HepG2 (cell line): ENCODE results near the gene DUOXA1. TPM values are rescaled to one million over a fixed set of nuclear protein-coding genes. Genes with fewer than 3 reads are reported as not detected.

ENCODE experiments used
- ATAC-seq: fragments of 200-7000 bp; cut with Tn5 transposase; 3 replicates; pipeline ENCODE4 v1.9.1; 2020; ENCODE audit warnings: mild to moderate bottlenecking, moderate library complexity
- BruUV-seq: library from RNA; stranded (reverse); fragments of 400-500 nt; replicated peaks from 2 replicates; lab custom pipeline; 2021; lab: Mats Ljungman, UMichigan
- CTCF ChIA-PET: fragments of 300-600 bp; formaldehyde crosslinking; extraction: SDS; loops from one replicate; lab custom pipeline; 2021; ENCODE audit warnings: low total read pairs, inconsistent platforms, low intra/inter-chr PET ratio; lab: Yijun Ruan, JAX
- POLR2A ChIA-PET: fragments of 350-600 bp; sonication (Branson Sonifier 250); formaldehyde crosslinking; loops from one replicate; lab custom pipeline; 2020; ENCODE audit warnings: antibody characterized with exemption, inconsistent platforms; lab: Yijun Ruan, JAX
- DNase-seq: peaks from one replicate; pipeline ENCODE4 v3.0.0-alpha.2; 2015; ENCODE audit warnings: low spot score
- FAIRE-seq: peaks from 3 replicates; lab custom pipeline; 2011; peaks lifted over from hg19 to GRCh38; lab: Jason Lieb, UNC
- H2AFZ ChIP-seq: one replicate; pipeline ENCODE4 v1.6.1; 2011; ENCODE audit warnings: low read length, inconsistent platforms
- H3K27ac ChIP-seq: fragments of 300-600 bp; 3 replicates; pipeline ENCODE4 v1.8.0; 2011; ENCODE audit warnings: mixed run types, mild to moderate bottlenecking, mixed read lengths, low read length, inconsistent platforms; ENCODE audit not compliant: insufficient read depth; ENCODE audit errors: extremely low read length
- H3K27me3 ChIP-seq, 2 experiments: fragments of 200-600 bp in 1 of 2; 2 replicates in 1 of 2; 3 replicates in 1 of 2; pipeline versions ENCODE4 v1.6.0 to v1.8.0; 2011; ENCODE audit warnings: low read length in 2 of 2, mild to moderate bottlenecking in 2 of 2, moderate library complexity in 2 of 2, inconsistent platforms in 1 of 2; ENCODE audit not compliant: insufficient read depth in 2 of 2, control insufficient read depth in 1 of 2
- H3K36me3 ChIP-seq, 2 experiments: fragments of 200-600 bp in 1 of 2; replicated peaks in 1 of 2; 2 replicates in 1 of 2; 3 replicates in 1 of 2; pipeline versions ENCODE4 v1.5.1 to v1.8.0; 2011; ENCODE audit warnings: low read length in 2 of 2, inconsistent platforms in 1 of 2; ENCODE audit not compliant: insufficient read depth in 2 of 2, control insufficient read depth in 1 of 2
- H3K4me1 ChIP-seq: 2 replicates; pipeline ENCODE4 v1.5.1; 2012; ENCODE audit warnings: low read length, inconsistent platforms; ENCODE audit not compliant: insufficient read depth
- H3K4me2 ChIP-seq: 2 replicates; pipeline ENCODE4 v1.6.0; 2011; ENCODE audit warnings: low read depth, low read length, inconsistent platforms
- H3K4me3 ChIP-seq, 3 experiments: fragments of 200-600 bp in 1 of 3; sonication (generic), shearing (Covaris generic) in 1 of 3; replicated peaks in 1 of 3; 2 replicates each; pipeline ENCODE4 v1.5.1; 2011 to 2016; ENCODE audit warnings: low read length in 3 of 3, inconsistent platforms in 2 of 3, low read depth in 2 of 3, mild to moderate bottlenecking in 2 of 3, control low read depth in 1 of 3, mixed read lengths in 1 of 3; ENCODE audit not compliant: insufficient read depth in 1 of 3
- H3K79me2 ChIP-seq: one replicate; pipeline ENCODE4 v1.6.1; 2011; ENCODE audit warnings: low read length, inconsistent platforms; ENCODE audit not compliant: insufficient read depth
- H3K9ac ChIP-seq: 2 replicates; pipeline ENCODE4 v1.6.0; 2011; ENCODE audit warnings: mild to moderate bottlenecking, low read depth, low read length, inconsistent platforms; ENCODE audit not compliant: insufficient read depth
- H3K9me3 ChIP-seq: 2 replicates; pipeline ENCODE4 v1.5.1; 2012; ENCODE audit warnings: mild to moderate bottlenecking, low read length
- H4K20me1 ChIP-seq: 2 replicates; pipeline ENCODE4 v1.6.0; 2011; ENCODE audit warnings: inconsistent platforms, mild to moderate bottlenecking, low read length, moderate library complexity; ENCODE audit not compliant: insufficient read depth
- KDM2A ChIP-seq: sonication (generic); formaldehyde crosslinking; IDR thresholded peaks from 2 replicates; pipeline ENCODE4 v1.4.0; 2020; ENCODE audit warnings: low read depth, missing genetic modification reagents, borderline replicate concordance
- KLF13 ChIP-seq: sonication (generic); formaldehyde crosslinking; IDR thresholded peaks from 2 replicates; pipeline ENCODE4 v1.4.0; 2020; ENCODE audit warnings: mild to moderate bottlenecking, missing genetic modification reagents
- SOX13 ChIP-seq, 3 experiments: fragments of 450-650 bp in 1 of 3; sonication (generic) in 1 of 3; formaldehyde crosslinking in 1 of 3; IDR thresholded peaks in 2 of 3; conservative IDR thresholded peaks in 1 of 3; 2 replicates each; pipeline versions ENCODE4 v1.5.0 to v1.6.1; 2016 to 2020; ENCODE audit warnings: antibody characterized with exemption in 1 of 3, mild to moderate bottlenecking in 1 of 3, missing compliant biosample characterization in 1 of 3, missing genetic modification reagents in 1 of 3, moderate library complexity in 1 of 3
- ZNF329 ChIP-seq: sonication (generic); formaldehyde crosslinking; IDR thresholded peaks from 2 replicates; pipeline ENCODE4 v1.9.0; 2021; ENCODE audit warnings: low read depth, mild to moderate bottlenecking, missing genetic modification reagents
- WGBS: methylation state at CpG from one replicate; pipeline ENCODE4 v1.1.6; 2017; ENCODE audit warnings: low lambda C conversion rate; 5-methylcytosine and 5-hydroxymethylcytosine counted together
- in situ Hi-C: cut with HindIII; loops from 2 replicates; pipeline ENCODE4 v1.10.0; 2017; ENCODE audit warnings: low pct_unique_long_range_greater_than_20kb; ENCODE audit not compliant: extremely low pct_ligation_motif_present
- intact Hi-C: fragments of 100-400 bp; cut with micrococcal nuclease; formaldehyde crosslinking; loops from one replicate; pipeline ENCODE4 v1.10.0; 2022; ENCODE audit not compliant: unreplicated experiment
- polyA plus RNA-seq, 8 experiments: library from polyadenylated mRNA; depleted of rRNA in 3 of 8; stranded (reverse) in 7 of 8; unstranded in 1 of 8; fragments of >200 nt; fragmentation: Illumina TruSeq in 4 of 8; extraction: Trizol in 4 of 8; gene quantifications; 2 replicates each; pipeline versions ENCODE4 v1.2.1 to v1.2.3, GENCODE V29; 2011 to 2016; ENCODE audit warnings: low read depth in 4 of 8, missing spikeins in 1 of 8, mixed read lengths in 1 of 8; ENCODE audit not compliant: insufficient read depth in 1 of 8
- total RNA-seq, 5 experiments: library from RNA; depleted of rRNA; stranded (reverse); fragments of >200 nt; fragmentation: Illumina TruSeq; extraction: Trizol; gene quantifications; 2 replicates each; pipeline ENCODE4 v1.2.3, GENCODE V29; 2016; ENCODE audit warnings: low read depth in 1 of 5
- TF ChIP-seq, protein P1 (sequence below): sonication (generic); formaldehyde crosslinking; IDR thresholded peaks from 2 replicates; pipeline ENCODE4 v1.8.0; 2022; ENCODE audit warnings: mild to moderate bottlenecking, missing genetic modification reagents, moderate library complexity
- TF ChIP-seq, protein P2 (sequence below): sonication (generic); formaldehyde crosslinking; IDR thresholded peaks from 2 replicates; pipeline ENCODE4 v1.4.0; 2020; ENCODE audit warnings: missing genetic modification reagents
- TF ChIP-seq, protein P3 (sequence below): sonication (generic); formaldehyde crosslinking; IDR thresholded peaks from 2 replicates; pipeline ENCODE4 v1.4.0; 2020; ENCODE audit warnings: missing genetic modification reagents

The DUOXA1 gene
- total and polyA plus RNA-seq, 2 of the 13 experiments (the other 11 are each of a cell fraction or from before 2014, with no cell fraction given): not detected

DNA sequence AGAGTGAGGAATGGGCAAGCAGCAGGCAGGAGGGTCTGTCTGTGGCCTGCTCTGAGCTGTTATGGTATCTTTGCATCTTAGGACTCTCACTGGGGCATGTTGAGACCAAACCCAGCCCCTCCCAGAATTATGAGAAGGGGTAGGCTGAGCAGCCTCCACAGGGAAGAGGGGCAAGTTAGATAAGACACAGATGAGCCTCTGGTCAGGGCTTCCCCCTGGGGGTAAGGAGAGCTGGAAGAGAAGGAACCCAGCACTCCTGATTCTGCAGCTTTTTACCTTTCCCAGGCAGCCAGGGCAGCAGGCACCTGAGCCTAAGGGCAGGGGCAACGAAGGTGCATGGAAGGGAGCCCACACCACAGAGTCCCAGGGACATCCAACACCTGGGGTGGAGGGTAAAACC, 19.4 kb upstream of the DUOXA1 start (continued):
- TF ChIP-seq, protein P1, sequence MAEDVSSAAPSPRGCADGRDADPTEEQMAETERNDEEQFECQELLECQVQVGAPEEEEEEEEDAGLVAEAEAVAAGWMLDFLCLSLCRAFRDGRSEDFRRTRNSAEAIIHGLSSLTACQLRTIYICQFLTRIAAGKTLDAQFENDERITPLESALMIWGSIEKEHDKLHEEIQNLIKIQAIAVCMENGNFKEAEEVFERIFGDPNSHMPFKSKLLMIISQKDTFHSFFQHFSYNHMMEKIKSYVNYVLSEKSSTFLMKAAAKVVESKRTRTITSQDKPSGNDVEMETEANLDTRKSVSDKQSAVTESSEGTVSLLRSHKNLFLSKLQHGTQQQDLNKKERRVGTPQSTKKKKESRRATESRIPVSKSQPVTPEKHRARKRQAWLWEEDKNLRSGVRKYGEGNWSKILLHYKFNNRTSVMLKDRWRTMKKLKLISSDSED (CRISPR knock-in tag): no peak

DNA sequence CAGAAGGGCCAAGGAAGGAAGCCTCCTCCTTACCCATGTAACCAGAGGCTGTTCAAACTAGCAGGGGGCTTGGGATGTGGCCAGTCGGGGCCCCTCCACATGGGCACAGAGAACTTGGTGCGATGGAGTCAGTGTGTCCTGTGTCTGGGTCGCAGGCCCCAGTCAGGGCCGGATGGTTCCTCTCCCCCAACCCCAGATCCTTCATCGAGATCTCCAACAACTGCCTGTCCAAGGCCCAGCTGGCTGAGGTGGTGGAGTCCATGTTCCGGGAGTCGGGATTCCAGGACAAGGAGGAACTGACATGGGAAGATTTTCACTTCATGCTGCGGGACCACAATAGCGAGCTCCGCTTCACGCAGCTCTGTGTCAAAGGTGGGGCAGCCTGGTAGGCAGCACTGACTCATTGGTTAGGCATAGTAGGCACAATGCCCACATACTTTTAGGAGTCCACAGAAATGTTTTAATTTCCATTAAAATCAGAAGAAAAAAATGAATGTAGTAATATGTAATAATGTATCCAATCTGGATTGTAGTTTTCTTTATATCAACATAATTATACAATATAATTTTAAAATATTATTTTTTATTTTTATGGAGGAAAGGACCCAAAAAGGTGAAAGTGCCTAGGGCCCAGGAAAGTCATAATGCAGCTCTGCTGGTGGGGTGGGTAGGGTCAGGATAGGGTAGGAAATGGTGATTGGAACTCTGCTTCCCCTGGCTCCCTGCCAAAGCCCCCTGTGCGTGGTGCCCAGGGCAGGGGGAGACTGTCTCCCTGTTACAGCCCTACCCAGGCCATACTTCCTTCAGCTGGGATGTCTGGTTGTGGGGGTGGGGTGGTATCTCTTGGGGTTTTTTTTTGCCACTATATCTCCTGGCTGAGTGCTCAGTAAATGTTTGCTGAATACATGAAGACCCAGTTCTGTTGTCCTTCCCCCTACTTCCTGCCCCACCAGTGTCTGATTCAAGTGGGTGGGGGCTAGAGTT, 18.7 kb upstream of the DUOXA1 start:
- peaks cover 8% of the 10 kb centered on the region for H3K4me1 ChIP-seq
- no peak overlapping the region for H3K4me3 ChIP-seq
- in situ Hi-C loops: no loop called here
- no peaks in the 10 kb centered on the region for H3K79me2 ChIP-seq
- FAIRE-seq (no peak), ATAC-seq (no peak), DNase-seq (no peak)
- BruUV-seq: no TSS peak
- H3K4me2 ChIP-seq: no peak overlapping the region
- POLR2A ChIA-PET: no interaction called here
- intact Hi-C loops: no loop called here
- H3K9ac ChIP-seq: no peak overlapping the region
- H4K20me1 ChIP-seq: no peaks in the 10 kb centered on the region
- H3K9me3 ChIP-seq: no peaks in the 10 kb centered on the region
- CTCF ChIA-PET: no interaction called here
- no peaks in the 10 kb centered on the region for H3K36me3 ChIP-seq
- no peak overlapping the region for H3K27ac ChIP-seq
- 0 out of 5 replicates have a peak, but pooled peaks cover 0 to 19% of the 10 kb centered on the region in 2 experiments for H3K27me3 ChIP-seq
- WGBS: 80% methylated on average over 10 of the region's 12 CpGs
- no peak overlapping the region for H2AFZ ChIP-seq
- TF ChIP-seq SOX13 (IDR thresholded peaks at IDR 0.05) (no peak), SOX13 (CRISPR knock-in tag; conservative IDR thresholded peaks at IDR 0.05 in 1 of 2, IDR thresholded peaks at IDR 0.05 in 1 of 2) (no peak), KLF13 (no peak), KDM2A (no peak), ZNF329 (no peak)
- TF ChIP-seq, protein P2, sequence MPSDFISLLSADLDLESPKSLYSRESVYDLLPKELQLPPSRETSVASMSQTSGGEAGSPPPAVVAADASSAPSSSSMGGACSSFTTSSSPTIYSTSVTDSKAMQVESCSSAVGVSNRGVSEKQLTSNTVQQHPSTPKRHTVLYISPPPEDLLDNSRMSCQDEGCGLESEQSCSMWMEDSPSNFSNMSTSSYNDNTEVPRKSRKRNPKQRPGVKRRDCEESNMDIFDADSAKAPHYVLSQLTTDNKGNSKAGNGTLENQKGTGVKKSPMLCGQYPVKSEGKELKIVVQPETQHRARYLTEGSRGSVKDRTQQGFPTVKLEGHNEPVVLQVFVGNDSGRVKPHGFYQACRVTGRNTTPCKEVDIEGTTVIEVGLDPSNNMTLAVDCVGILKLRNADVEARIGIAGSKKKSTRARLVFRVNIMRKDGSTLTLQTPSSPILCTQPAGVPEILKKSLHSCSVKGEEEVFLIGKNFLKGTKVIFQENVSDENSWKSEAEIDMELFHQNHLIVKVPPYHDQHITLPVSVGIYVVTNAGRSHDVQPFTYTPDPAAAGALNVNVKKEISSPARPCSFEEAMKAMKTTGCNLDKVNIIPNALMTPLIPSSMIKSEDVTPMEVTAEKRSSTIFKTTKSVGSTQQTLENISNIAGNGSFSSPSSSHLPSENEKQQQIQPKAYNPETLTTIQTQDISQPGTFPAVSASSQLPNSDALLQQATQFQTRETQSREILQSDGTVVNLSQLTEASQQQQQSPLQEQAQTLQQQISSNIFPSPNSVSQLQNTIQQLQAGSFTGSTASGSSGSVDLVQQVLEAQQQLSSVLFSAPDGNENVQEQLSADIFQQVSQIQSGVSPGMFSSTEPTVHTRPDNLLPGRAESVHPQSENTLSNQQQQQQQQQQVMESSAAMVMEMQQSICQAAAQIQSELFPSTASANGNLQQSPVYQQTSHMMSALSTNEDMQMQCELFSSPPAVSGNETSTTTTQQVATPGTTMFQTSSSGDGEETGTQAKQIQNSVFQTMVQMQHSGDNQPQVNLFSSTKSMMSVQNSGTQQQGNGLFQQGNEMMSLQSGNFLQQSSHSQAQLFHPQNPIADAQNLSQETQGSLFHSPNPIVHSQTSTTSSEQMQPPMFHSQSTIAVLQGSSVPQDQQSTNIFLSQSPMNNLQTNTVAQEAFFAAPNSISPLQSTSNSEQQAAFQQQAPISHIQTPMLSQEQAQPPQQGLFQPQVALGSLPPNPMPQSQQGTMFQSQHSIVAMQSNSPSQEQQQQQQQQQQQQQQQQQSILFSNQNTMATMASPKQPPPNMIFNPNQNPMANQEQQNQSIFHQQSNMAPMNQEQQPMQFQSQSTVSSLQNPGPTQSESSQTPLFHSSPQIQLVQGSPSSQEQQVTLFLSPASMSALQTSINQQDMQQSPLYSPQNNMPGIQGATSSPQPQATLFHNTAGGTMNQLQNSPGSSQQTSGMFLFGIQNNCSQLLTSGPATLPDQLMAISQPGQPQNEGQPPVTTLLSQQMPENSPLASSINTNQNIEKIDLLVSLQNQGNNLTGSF: no peak
- TF ChIP-seq, protein P3, sequence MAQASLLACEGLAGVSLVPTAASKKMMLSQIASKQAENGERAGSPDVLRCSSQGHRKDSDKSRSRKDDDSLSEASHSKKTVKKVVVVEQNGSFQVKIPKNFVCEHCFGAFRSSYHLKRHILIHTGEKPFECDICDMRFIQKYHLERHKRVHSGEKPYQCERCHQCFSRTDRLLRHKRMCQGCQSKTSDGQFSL (CRISPR knock-in tag): no peak
